NCI-H2196 treated with DMSO at 0.1 percent for 48 hours (cell line): Measurements from ENCODE around the gene ORM2.
"Not testable (repeated sequence)": the region's sequence is repeated elsewhere in the genome, so short reads cannot be mapped to it uniquely, and the experiment has no call there.

Experiments used
- DNase-seq: peaks from one replicate; lab custom pipeline; 2025; ENCODE audit not compliant: unreplicated experiment; lab: John Stamatoyannopoulos, UW

Gene ORM2

GRCh38 chr9:114313186-114313585, 16.5 kb upstream of the ORM2 start:
- DNase-seq, result no peak

GRCh38 chr9:114314256-114314867, 15.3 kb upstream of the ORM2 start:
- DNase-seq, result no peak

- no peak for DNase-seq
These were observed 14.6 kb upstream of the ORM2 start for GRCh38 chr9:114314881-114315722.

GRCh38 chr9:114315723-114316363, 13.8 kb upstream of the ORM2 start:
- DNase-seq, result no peak

GRCh38 chr9:114316605-114317230, 13.0 kb upstream of the ORM2 start:
- DNase-seq, result no peak

GRCh38 chr9:114317665-114318357, 11.9 kb upstream of the ORM2 start:
- no peak for DNase-seq

GRCh38 chr9:114318416-114318815, 11.3 kb upstream of the ORM2 start:
- no peak for DNase-seq

- DNase-seq, result no peak
These were observed 10.5 kb upstream of the ORM2 start for GRCh38 chr9:114319147-114319546.

GRCh38 chr9:114320710-114321109, 9.0 kb upstream of the ORM2 start:
- not testable (repeated sequence) for DNase-seq

- no peak for DNase-seq
These were observed 7.9 kb upstream of the ORM2 start for GRCh38 chr9:114321759-114322158.

- DNase-seq, result not testable (repeated sequence)
These were observed 7.4 kb upstream of the ORM2 start for GRCh38 chr9:114322160-114322818.

- DNase-seq, result not testable (repeated sequence)
These were observed 6.7 kb upstream of the ORM2 start, which contains the start of gene ORM1 for GRCh38 chr9:114322831-114323531. ORM1 (plus strand) TSS chr9:114323098; CDS start chr9:114323134, 36 bp downstream.

GRCh38 chr9:114323849-114324248, 5.8 kb upstream of the ORM2 start:
- DNase-seq, result not testable (repeated sequence)

GRCh38 chr9:114324492-114324891, 5.2 kb upstream of the ORM2 start:
- no peak for DNase-seq

GRCh38 chr9:114324965-114325364, 4.7 kb upstream of the ORM2 start:
- DNase-seq, result not testable (repeated sequence)

- not testable (repeated sequence) for DNase-seq
These were observed 3.9 kb upstream of the ORM2 start for GRCh38 chr9:114325684-114326254.

- DNase-seq, result no peak
These were observed 1.9 kb upstream of the ORM2 start for GRCh38 chr9:114327749-114328148.

- DNase-seq, result not testable (repeated sequence)
These were observed 1.3 kb upstream of the ORM2 start for GRCh38 chr9:114328357-114328820.
